SK-N-SH (cell line): ENCODE data around the gene TMEM269. TPM values are rescaled to one million over a fixed set of nuclear protein-coding genes. Genes with fewer than 3 reads are reported as not detected.

Experiments
- CTCF ChIA-PET: fragments of 300-600, 350-600 bp; formaldehyde crosslinking; extraction: SDS; loops from one replicate; lab custom pipeline; 2021; lab: Yijun Ruan, JAX
- POLR2A ChIA-PET: fragments of 350-600 bp; sonication (Branson Sonifier 250); formaldehyde crosslinking; extraction: SDS; loops from one replicate; lab custom pipeline; 2020; ENCODE audit warnings: antibody characterized with exemption, inconsistent platforms; lab: Yijun Ruan, JAX
- DNase-seq: peaks from one replicate; pipeline ENCODE4 v3.0.0; 2012
- H2AFZ ChIP-seq: fragments of 200-600 bp; sonication (generic); 2 replicates; pipeline ENCODE4 v1.8.1; 2016; ENCODE audit warnings: antibody characterized with exemption, mild to moderate bottlenecking, low read depth
- H3F3A ChIP-seq: fragments of 200-600 bp; sonication (generic); replicated peaks from 2 replicates; pipeline ENCODE3; 2016; ENCODE audit warnings: antibody characterized with exemption, mild to moderate bottlenecking; ENCODE audit not compliant: insufficient read depth
- H3K27ac ChIP-seq, 2 experiments: fragments of 200-500 bp in 1 of 2; fragments of 200-600 bp in 1 of 2; sonication (Bioruptor generic) in 1 of 2; sonication (generic), shearing (Covaris generic) in 1 of 2; 2 replicates each; pipeline versions ENCODE4 v1.5.1 to v1.6.1; 2014 to 2016; ENCODE audit warnings: low read depth in 2 of 2, inconsistent platforms in 1 of 2, low read length in 1 of 2, mild to moderate bottlenecking in 1 of 2, mixed read lengths in 1 of 2
- H3K27me3 ChIP-seq: fragments of 200-600 bp; sonication (generic), shearing (Covaris generic); 2 replicates; pipeline ENCODE4 v1.6.1; 2016; ENCODE audit warnings: mixed run types; ENCODE audit not compliant: insufficient read depth
- H3K36me3 ChIP-seq, 2 experiments: fragments of 200-500 bp in 1 of 2; fragments of 200-600 bp in 1 of 2; sonication (Bioruptor generic) in 1 of 2; sonication (generic) in 1 of 2; replicated peaks in 1 of 2; 2 replicates each; pipeline versions ENCODE3 to v1.5.1; 2014 to 2016; ENCODE audit warnings: low read length in 1 of 2, mild to moderate bottlenecking in 1 of 2; ENCODE audit not compliant: insufficient read depth in 2 of 2, control insufficient read depth in 1 of 2
- H3K4me1 ChIP-seq, 2 experiments: fragments of 200-500 bp in 1 of 2; fragments of 200-600 bp in 1 of 2; sonication (Bioruptor generic) in 1 of 2; sonication (generic), shearing (Covaris generic) in 1 of 2; 2 replicates each; pipeline versions ENCODE4 v1.5.1 to v1.6.1; 2014 to 2016; ENCODE audit warnings: low read depth in 1 of 2, low read length in 1 of 2, mixed run types in 1 of 2; ENCODE audit not compliant: insufficient read depth in 2 of 2, control insufficient read depth in 1 of 2
- H3K4me2 ChIP-seq: fragments of 200-600 bp; sonication (generic), shearing (Covaris generic); 2 replicates; pipeline ENCODE4 v1.6.1; 2017; ENCODE audit warnings: mixed run types
- H3K4me3 ChIP-seq, 2 experiments: fragments of 200-500 bp in 1 of 2; fragments of 200-600 bp in 1 of 2; sonication (Bioruptor generic) in 1 of 2; sonication (generic), shearing (Covaris generic) in 1 of 2; 2 replicates each; pipeline versions ENCODE4 v1.5.1 to v1.8.1; 2014 to 2016; ENCODE audit warnings: low read depth in 2 of 2, inconsistent platforms in 1 of 2, low read length in 1 of 2, mild to moderate bottlenecking in 1 of 2, mixed read lengths in 1 of 2, moderate library complexity in 1 of 2
- H3K79me2 ChIP-seq: fragments of 200-600 bp; sonication (generic); 2 replicates; pipeline ENCODE4 v1.8.1; 2017; ENCODE audit warnings: mild to moderate bottlenecking; ENCODE audit not compliant: insufficient read depth
- H3K9ac ChIP-seq: fragments of 200-600 bp; sonication (generic); 2 replicates; pipeline ENCODE4 v1.6.1; 2017; ENCODE audit warnings: mixed run types
- H3K9me2 ChIP-seq: fragments of 200-600 bp; sonication (generic); 2 replicates; pipeline ENCODE4 v1.6.1; 2017; ENCODE audit warnings: mixed run types
- H3K9me3 ChIP-seq: fragments of 200-600 bp; sonication (generic); 2 replicates; pipeline ENCODE4 v1.6.1; 2017; ENCODE audit warnings: mixed run types, mild to moderate bottlenecking, moderate library complexity
- H4K20me1 ChIP-seq: fragments of 200-600 bp; sonication (generic); 2 replicates; pipeline ENCODE4 v1.6.1; 2017; ENCODE audit warnings: mild to moderate bottlenecking, mixed run types; ENCODE audit not compliant: insufficient read depth
- EZH2phosphoT487 ChIP-seq: fragments of 200-600 bp; sonication (generic); IDR thresholded peaks from 2 replicates; pipeline ENCODE4 v1.6.1; 2017; ENCODE audit warnings: low read depth, mixed run types, mild to moderate bottlenecking, antibody characterized with exemption, moderate library complexity, borderline replicate concordance
- FOSL2 ChIP-seq: IDR thresholded peaks from 2 replicates; pipeline ENCODE4 v1.4.0; 2012; ENCODE audit warnings: low read depth, mild to moderate bottlenecking, moderate library complexity, borderline replicate concordance
- FOXJ3 ChIP-seq: sonication (generic); formaldehyde crosslinking; IDR thresholded peaks from 2 replicates; pipeline ENCODE4 v1.5.1; 2020; ENCODE audit warnings: mild to moderate bottlenecking, missing genetic modification reagents
- FOXM1 ChIP-seq: IDR thresholded peaks from 2 replicates; pipeline ENCODE4 v1.4.0; 2012; ENCODE audit warnings: low read depth, mild to moderate bottlenecking
- JUND ChIP-seq: IDR thresholded peaks from 2 replicates; pipeline ENCODE4 v1.4.0; 2012
- MEF2A ChIP-seq: IDR thresholded peaks from 2 replicates; pipeline ENCODE4 v1.4.0; 2012; ENCODE audit warnings: low read depth, borderline replicate concordance
- PBX3 ChIP-seq: IDR thresholded peaks from 2 replicates; pipeline ENCODE4; 2012
- REST ChIP-seq: IDR thresholded peaks from 2 replicates; pipeline ENCODE4 v1.6.1; 2012; ENCODE audit warnings: mild to moderate bottlenecking, low read depth, low read length, moderate library complexity
- SIN3A ChIP-seq: IDR thresholded peaks from 2 replicates; pipeline ENCODE4 v1.6.1; 2012; ENCODE audit warnings: low read depth, mild to moderate bottlenecking, low read length, moderate library complexity, borderline replicate concordance
- TCF12 ChIP-seq: IDR thresholded peaks from 2 replicates; pipeline ENCODE4 v1.4.0; 2012
- YY1 ChIP-seq: IDR thresholded peaks from 2 replicates; pipeline ENCODE4 v1.4.0; 2012; ENCODE audit warnings: low read depth, mild to moderate bottlenecking
- WGBS: methylation state at CpG from one replicate; pipeline ENCODE4 v1.1.6; 2017; ENCODE audit warnings: low lambda C conversion rate; 5-methylcytosine and 5-hydroxymethylcytosine counted together
- polyA plus RNA-seq, 3 experiments: library from polyadenylated mRNA; depleted of rRNA; stranded (reverse); fragments of >200 nt; gene quantifications; 2 replicates each; pipeline ENCODE4 v1.2.3, GENCODE V29; 2012
- TF ChIP-seq, protein P1 (sequence below): fragments of 200-600 bp; sonication (generic); IDR thresholded peaks from 2 replicates; pipeline ENCODE4 v1.6.1; 2017; ENCODE audit warnings: antibody characterized with exemption, mild to moderate bottlenecking, moderate library complexity
- TF ChIP-seq, protein P2 (sequence below): fragments of 150-350 bp; IDR thresholded peaks from 2 replicates; pipeline ENCODE4 v1.6.1; 2016; ENCODE audit warnings: mild to moderate bottlenecking, low read depth, low read length
- TF ChIP-seq, protein P3 (sequence below): IDR thresholded peaks from 2 replicates; pipeline ENCODE4 v1.4.0; 2012; ENCODE audit warnings: low read depth, borderline replicate concordance
- TF ChIP-seq, protein P4 (sequence below): fragments of 150-350 bp; IDR thresholded peaks from 2 replicates; pipeline ENCODE4 v1.6.1; 2017; ENCODE audit warnings: antibody characterized with exemption, low read length, low read depth, borderline replicate concordance

The TMEM269 gene
- polyA plus RNA-seq, 1 of the 3 experiments (the other 2 are of a cell fraction) = 0.05 TPM

DNA sequence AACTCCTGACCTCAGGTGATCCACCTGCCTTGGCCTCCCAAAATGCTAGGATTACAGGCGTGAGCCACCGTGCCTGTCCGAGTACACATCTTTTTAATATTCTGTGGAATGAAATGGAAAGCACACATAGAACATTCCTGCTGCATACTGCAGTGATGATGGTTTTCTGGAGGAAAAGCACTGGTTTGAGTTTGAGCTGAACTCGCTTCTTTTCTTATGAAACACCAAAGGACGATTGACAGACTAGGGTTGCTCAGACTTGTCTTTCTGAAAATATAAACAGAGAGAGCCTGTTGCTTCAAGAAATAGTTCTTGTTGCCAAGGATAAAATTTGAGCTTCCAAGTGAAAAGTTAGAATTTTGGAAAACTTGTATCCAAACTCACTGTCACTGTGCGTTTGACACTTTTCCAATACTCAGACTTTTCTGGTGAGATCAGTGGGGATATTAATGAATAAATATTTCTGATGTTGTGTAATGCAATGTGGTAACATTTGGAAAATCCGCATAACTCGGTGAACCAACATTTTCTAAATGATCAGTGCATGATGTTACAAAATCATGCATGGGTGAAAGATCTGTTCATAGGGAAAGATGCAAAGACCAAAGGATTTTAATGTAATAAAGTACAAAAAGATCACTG, 17.2 kb downstream of the TMEM269 start:
- TF ChIP-seq SIN3A = no peak
- TF ChIP-seq PBX3 = no peak
- TF ChIP-seq, protein P1, sequence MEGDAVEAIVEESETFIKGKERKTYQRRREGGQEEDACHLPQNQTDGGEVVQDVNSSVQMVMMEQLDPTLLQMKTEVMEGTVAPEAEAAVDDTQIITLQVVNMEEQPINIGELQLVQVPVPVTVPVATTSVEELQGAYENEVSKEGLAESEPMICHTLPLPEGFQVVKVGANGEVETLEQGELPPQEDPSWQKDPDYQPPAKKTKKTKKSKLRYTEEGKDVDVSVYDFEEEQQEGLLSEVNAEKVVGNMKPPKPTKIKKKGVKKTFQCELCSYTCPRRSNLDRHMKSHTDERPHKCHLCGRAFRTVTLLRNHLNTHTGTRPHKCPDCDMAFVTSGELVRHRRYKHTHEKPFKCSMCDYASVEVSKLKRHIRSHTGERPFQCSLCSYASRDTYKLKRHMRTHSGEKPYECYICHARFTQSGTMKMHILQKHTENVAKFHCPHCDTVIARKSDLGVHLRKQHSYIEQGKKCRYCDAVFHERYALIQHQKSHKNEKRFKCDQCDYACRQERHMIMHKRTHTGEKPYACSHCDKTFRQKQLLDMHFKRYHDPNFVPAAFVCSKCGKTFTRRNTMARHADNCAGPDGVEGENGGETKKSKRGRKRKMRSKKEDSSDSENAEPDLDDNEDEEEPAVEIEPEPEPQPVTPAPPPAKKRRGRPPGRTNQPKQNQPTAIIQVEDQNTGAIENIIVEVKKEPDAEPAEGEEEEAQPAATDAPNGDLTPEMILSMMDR = no peak
- no peak for TF ChIP-seq YY1
- TF ChIP-seq REST = no peak
- TF ChIP-seq FOXM1 = no peak
- no peak for TF ChIP-seq FOXJ3 (CRISPR knock-in tag)
- TF ChIP-seq JUND = no peak
- TF ChIP-seq TCF12 = no peak
- TF ChIP-seq FOSL2 = no peak
- ChIA-PET POLR2A (interaction anchor here (0.7 kb wide), 1 partner anchor 63 kb away, joined by 4 read pairs; no protein-coding TSS in a partner anchor), CTCF (interaction anchor here (1.9 kb wide), 1 partner anchor 14 kb away, joined by 4 read pairs; no protein-coding TSS in a partner anchor)
- Histone ChIP-seq H3K36me3 (no peaks in the 10 kb centered on the region), H3K9ac (no peak overlapping the region), H3K79me2 (no peaks in the 10 kb centered on the region), H3K4me1 (no peaks in the 10 kb centered on the region), H3K27me3 (no peaks in the 10 kb centered on the region), H3K9me3 (no peaks in the 10 kb centered on the region), H3K4me3 (no peak overlapping the region), H3K27ac (no peak overlapping the region), H2AFZ (no peak overlapping the region), H3F3A (no peaks in the 10 kb centered on the region), H3K4me2 (no peak overlapping the region), H4K20me1 (no peaks in the 10 kb centered on the region), H3K9me2 (no peaks in the 10 kb centered on the region)
- WGBS = 92% methylated on average over 8 of the region's 8 CpGs
- no peak for DNase-seq

DNA sequence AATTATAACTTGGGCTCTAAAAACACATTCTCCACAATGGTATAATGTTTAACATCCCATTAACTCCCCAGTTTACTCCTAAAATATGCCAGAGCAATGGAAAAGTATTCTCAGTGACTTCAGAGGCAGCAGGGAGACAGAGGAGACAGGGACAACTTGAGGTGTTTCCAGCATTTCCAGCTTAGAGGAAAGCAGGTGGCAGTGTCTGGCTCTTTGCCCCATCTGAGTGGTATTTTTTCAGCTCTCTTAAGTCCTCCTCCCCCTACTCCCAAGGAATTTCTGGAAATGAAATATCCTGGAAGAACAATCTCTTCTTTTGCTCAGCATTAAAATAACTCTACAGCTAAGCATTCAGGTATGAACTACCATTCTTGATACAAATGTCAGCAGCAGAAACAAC, 21.4 kb downstream of the TMEM269 start:
- CTCF ChIA-PET = interaction anchor here (1.0 to 7.8 kb wide), 4 partner anchors 10 to 107 kb away, joined by 3 to 26 read pairs (median 6); no protein-coding TSS in a partner anchor
- no peak for DNase-seq
- TF ChIP-seq SIN3A = no peak
- TF ChIP-seq, protein P2, sequence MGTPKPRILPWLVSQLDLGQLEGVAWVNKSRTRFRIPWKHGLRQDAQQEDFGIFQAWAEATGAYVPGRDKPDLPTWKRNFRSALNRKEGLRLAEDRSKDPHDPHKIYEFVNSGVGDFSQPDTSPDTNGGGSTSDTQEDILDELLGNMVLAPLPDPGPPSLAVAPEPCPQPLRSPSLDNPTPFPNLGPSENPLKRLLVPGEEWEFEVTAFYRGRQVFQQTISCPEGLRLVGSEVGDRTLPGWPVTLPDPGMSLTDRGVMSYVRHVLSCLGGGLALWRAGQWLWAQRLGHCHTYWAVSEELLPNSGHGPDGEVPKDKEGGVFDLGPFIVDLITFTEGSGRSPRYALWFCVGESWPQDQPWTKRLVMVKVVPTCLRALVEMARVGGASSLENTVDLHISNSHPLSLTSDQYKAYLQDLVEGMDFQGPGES = no peak
- no peak for TF ChIP-seq MEF2A
- TF ChIP-seq, protein P3, sequence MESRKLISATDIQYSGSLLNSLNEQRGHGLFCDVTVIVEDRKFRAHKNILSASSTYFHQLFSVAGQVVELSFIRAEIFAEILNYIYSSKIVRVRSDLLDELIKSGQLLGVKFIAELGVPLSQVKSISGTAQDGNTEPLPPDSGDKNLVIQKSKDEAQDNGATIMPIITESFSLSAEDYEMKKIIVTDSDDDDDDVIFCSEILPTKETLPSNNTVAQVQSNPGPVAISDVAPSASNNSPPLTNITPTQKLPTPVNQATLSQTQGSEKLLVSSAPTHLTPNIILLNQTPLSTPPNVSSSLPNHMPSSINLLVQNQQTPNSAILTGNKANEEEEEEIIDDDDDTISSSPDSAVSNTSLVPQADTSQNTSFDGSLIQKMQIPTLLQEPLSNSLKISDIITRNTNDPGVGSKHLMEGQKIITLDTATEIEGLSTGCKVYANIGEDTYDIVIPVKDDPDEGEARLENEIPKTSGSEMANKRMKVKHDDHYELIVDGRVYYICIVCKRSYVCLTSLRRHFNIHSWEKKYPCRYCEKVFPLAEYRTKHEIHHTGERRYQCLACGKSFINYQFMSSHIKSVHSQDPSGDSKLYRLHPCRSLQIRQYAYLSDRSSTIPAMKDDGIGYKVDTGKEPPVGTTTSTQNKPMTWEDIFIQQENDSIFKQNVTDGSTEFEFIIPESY = no peak
- TF ChIP-seq, protein P4, sequence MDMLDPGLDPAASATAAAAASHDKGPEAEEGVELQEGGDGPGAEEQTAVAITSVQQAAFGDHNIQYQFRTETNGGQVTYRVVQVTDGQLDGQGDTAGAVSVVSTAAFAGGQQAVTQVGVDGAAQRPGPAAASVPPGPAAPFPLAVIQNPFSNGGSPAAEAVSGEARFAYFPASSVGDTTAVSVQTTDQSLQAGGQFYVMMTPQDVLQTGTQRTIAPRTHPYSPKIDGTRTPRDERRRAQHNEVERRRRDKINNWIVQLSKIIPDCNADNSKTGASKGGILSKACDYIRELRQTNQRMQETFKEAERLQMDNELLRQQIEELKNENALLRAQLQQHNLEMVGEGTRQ = no peak
- no peak for TF ChIP-seq FOSL2
- TF ChIP-seq EZH2phosphoT487 = no peak
- no peak for TF ChIP-seq YY1

More for the DNA sequence above, 21.4 kb downstream of the TMEM269 start:
- Histone ChIP-seq H3F3A (no peaks in the 10 kb centered on the region), H3K9ac (no peak overlapping the region), H3K4me2 (no peak overlapping the region), H3K9me3 (no peaks in the 10 kb centered on the region), H3K4me3 (no peak overlapping the region), H4K20me1 (no peaks in the 10 kb centered on the region), H3K9me2 (no peaks in the 10 kb centered on the region), H3K27ac (no peak overlapping the region), H3K4me1 (peaks cover 0 to under 1% of the 10 kb centered on the region in 2 experiments; a peak in 1 of 4 replicates), H3K27me3 (no peaks in the 10 kb centered on the region), H3K79me2 (no peaks in the 10 kb centered on the region), H2AFZ (no peak overlapping the region), H3K36me3 (peaks cover 0 to 4% of the 10 kb centered on the region in 2 experiments)
- POLR2A ChIA-PET = no interaction called here
